Prostate gland (tissue), 2 donors: ENCODE measurements around the gene UQCRC2.

ENCODE experiments used
- CTCF ChIP-seq, 4 experiments: fragments of 200-600 bp in 2 of 4; fragments of 450-650 bp in 2 of 4; sonication (generic) in 2 of 4; IDR thresholded peaks; 1 replicate in 3 of 4; 2 replicates in 1 of 4; pipeline ENCODE4 v1.5.1; 2016 to 2019; ENCODE audit warnings: antibody characterized with exemption in 4 of 4, mild to moderate bottlenecking in 2 of 4, moderate library complexity in 2 of 4
- POLR2A ChIP-seq: fragments of 450-650 bp; IDR thresholded peaks from one replicate; pipeline ENCODE4 v1.6.1; 2016; ENCODE audit warnings: antibody characterized with exemption, mild to moderate bottlenecking
- POLR2AphosphoS5 ChIP-seq: sonication (generic); formaldehyde crosslinking; IDR thresholded peaks from one replicate; pipeline ENCODE4 v1.6.1; 2017; ENCODE audit warnings: antibody characterized with exemption

- TF ChIP-seq POLR2A (no peak), CTCF (IDR thresholded peaks at IDR 0.05) (no peak), POLR2AphosphoS5 (no peak)
These were observed 33.6 kb downstream of the UQCRC2 start for GRCh38 chr16:21986692-21987246.
